ENCODE data around the gene IQSEC1. TPM values are rescaled to one million over a fixed set of nuclear protein-coding genes. Genes with fewer than 3 reads are reported as not detected.
A peak's percentile ranks its signal among the peaks of the same experiment; 100 is the strongest.

The IQSEC1 gene
- total RNA-seq, 1 donor from 2014 or later: 41.7 TPM

GRCh38 chr3:13018561-13019242, 54.5 kb downstream of the IQSEC1 start:
- Mint-ChIP-seq H3K4me3 (no peak overlapping the region), H3K9me3 (no peaks in the 10 kb centered on the region), H3K36me3 (no peaks in the 10 kb centered on the region), H3K4me1 (peaks cover 21% of the 10 kb centered on the region), H3K27ac (no peak overlapping the region), H3K27me3 (ENCODE audit: low read depth) (no peaks in the 10 kb centered on the region)
- TF ChIP-seq CTCF (IDR thresholded peaks at IDR 0.05; ENCODE audit: unreplicated experiment): no peak
- DNase-seq (ENCODE audit: low spot score in 2 of 2, unreplicated experiment in 2 of 2): no peak

DNA sequence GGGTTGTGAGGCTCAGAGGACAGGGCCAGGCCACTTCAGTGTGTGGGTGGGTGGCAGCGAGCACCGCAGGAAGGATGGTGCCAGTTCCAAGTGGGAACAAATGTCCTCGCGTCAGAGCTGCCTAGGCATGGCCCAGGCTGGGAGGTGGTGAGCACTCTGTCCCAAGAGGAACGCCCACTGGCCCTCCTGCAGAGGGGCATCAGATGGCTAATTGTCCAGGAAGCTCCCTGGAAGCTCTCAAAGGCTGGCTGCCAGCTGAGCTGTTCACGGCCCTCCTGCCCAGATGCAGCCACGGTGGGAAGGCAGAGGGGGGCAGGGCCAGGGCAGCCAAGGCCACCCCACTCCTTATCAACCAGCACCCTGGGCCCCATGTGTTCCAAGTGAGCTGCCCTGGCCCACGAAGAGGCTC, 55.2 kb downstream of the IQSEC1 start:
- H3K36me3 Mint-ChIP-seq: no peaks in the 10 kb centered on the region
- no peaks in the 10 kb centered on the region for H3K27me3 Mint-ChIP-seq (ENCODE audit: low read depth)
- H3K9me3 Mint-ChIP-seq: no peaks in the 10 kb centered on the region
- no peak for DNase-seq (ENCODE audit: low spot score in 2 of 2, unreplicated experiment in 2 of 2)
- no peak for TF ChIP-seq CTCF (IDR thresholded peaks at IDR 0.05; ENCODE audit: unreplicated experiment)
- H3K27ac Mint-ChIP-seq: no peak overlapping the region
- H3K4me3 Mint-ChIP-seq: no peak overlapping the region
- peaks cover 21% of the 10 kb centered on the region for H3K4me1 Mint-ChIP-seq

- Mint-ChIP-seq H3K27ac (peak overlapping the region; percentile 9), H3K27me3 (ENCODE audit: low read depth) (no peaks in the 10 kb centered on the region), H3K4me3 (no peak overlapping the region), H3K4me1 (peaks cover 18% of the 10 kb centered on the region), H3K36me3 (no peaks in the 10 kb centered on the region), H3K9me3 (no peaks in the 10 kb centered on the region)
- no peak for DNase-seq (ENCODE audit: low spot score in 2 of 2, unreplicated experiment in 2 of 2)
- no peak for TF ChIP-seq CTCF (IDR thresholded peaks at IDR 0.05; ENCODE audit: unreplicated experiment)
Measured at GRCh38 chr3:13017361-13018042, 55.7 kb downstream of the IQSEC1 start.

- Mint-ChIP-seq H3K4me3 (no peak overlapping the region), H3K27me3 (ENCODE audit: low read depth) (no peaks in the 10 kb centered on the region), H3K27ac (no peak overlapping the region), H3K4me1 (peaks cover 10% of the 10 kb centered on the region), H3K36me3 (no peaks in the 10 kb centered on the region), H3K9me3 (no peaks in the 10 kb centered on the region)
- DNase-seq (ENCODE audit: low spot score in 2 of 2, unreplicated experiment in 2 of 2): no peak
- no peak for TF ChIP-seq CTCF (IDR thresholded peaks at IDR 0.05; ENCODE audit: unreplicated experiment)
Measured at GRCh38 chr3:13016721-13017255, 56.4 kb downstream of the IQSEC1 start.

GRCh38 chr3:13016083-13016720, 57.0 kb downstream of the IQSEC1 start:
- Mint-ChIP-seq H3K27ac (no peak overlapping the region), H3K36me3 (no peaks in the 10 kb centered on the region), H3K4me3 (no peak overlapping the region), H3K4me1 (peaks cover 8% of the 10 kb centered on the region), H3K27me3 (ENCODE audit: low read depth) (no peaks in the 10 kb centered on the region), H3K9me3 (no peaks in the 10 kb centered on the region)
- no peak for TF ChIP-seq CTCF (IDR thresholded peaks at IDR 0.05; ENCODE audit: unreplicated experiment)
- DNase-seq (ENCODE audit: low spot score in 2 of 2, unreplicated experiment in 2 of 2): no peak

All from mesothelial cell of epicardium (in vitro differentiated cells).